HG03196 (cell line): ENCODE results near the gene BABAM1.

ENCODE experiments used
- ATAC-seq: cut with Tn5 transposase; IDR thresholded peaks from one replicate; pipeline ENCODE4 v1.9.1; 2021; ENCODE audit not compliant: unreplicated experiment

BABAM1 gene

DNA sequence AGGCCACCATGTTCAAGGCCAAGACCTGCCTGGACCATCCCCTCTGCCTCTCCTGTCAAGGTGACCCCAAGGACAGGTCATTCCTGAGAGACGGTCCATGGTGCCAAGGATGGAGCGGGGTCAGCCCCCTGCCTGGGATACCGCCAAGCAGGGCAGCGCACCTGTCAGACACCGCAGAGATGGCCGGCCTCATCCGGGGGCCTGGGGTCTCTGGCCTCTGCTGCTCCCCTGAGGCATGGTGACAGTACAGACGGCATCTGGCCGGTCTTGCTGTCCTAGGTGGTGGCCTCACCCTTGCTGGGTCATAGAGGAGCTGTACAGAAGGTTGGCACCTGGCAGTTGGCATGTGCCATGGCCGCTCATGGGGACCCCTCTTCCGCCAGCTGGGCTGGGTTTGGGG lies 53.2 kb downstream of the BABAM1 start:
- ATAC-seq: no peak

DNA sequence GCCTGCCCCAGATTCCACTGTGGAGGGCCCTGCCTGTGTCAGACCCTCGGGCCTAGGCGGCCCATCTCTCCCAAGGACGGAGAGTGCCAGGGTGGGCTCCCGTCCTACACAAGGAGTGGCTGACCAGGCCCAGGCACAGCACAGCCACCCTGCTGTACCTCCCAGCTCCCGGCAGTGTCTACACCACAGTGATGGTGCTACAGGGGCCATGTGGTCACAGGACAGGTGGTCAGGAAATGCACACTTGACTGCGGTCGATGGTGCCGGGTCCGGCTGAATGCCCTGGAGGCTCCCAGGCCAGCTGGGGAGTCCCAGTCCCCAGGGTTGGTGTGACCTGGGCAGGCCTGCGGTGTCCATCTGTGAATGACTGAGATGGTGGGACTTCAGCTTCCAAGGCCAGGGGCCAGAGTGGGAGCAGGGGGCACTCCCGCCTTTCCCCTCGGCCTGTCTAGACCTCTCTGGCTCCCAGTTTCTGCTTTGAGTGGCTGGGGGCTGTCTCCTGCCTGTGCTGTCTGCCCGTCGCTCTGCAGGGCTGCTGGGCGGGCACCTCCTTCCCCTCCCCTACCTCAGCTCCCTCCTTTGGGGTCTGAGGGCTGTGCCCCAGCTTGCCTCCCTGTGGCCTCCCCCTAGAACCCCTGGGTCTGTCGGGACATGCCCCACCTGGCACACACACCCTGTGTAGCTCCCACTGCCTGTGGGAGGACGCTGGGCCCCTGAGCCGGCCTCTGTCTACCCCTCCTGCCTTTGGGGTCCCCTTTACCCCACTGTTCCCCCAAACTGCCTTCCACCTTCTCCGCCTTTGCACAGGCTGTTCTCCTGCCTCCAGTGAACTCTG lies 54.6 kb downstream of the BABAM1 start:
- ATAC-seq: no peak

DNA sequence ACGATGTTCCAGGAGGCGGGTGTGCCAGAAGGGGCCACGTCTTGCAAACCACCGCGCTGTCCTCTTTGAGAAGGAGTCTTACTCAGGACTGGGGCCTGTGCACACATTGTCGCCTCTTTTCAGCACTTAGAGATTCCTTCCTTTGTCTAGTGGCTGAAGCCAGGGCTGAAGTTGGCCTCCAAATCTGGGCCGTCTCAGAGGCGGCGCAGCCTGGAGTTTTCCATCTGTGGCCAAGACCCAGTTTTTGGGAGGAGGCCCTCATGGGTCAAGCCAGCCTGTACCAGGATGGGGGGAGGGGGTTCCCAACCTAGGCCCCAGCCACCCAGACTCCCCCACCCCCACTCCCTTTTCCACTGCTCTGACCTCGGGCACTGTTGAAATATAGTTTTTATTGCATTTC lies 55.6 kb downstream of the BABAM1 start:
- ATAC-seq: no peak

DNA sequence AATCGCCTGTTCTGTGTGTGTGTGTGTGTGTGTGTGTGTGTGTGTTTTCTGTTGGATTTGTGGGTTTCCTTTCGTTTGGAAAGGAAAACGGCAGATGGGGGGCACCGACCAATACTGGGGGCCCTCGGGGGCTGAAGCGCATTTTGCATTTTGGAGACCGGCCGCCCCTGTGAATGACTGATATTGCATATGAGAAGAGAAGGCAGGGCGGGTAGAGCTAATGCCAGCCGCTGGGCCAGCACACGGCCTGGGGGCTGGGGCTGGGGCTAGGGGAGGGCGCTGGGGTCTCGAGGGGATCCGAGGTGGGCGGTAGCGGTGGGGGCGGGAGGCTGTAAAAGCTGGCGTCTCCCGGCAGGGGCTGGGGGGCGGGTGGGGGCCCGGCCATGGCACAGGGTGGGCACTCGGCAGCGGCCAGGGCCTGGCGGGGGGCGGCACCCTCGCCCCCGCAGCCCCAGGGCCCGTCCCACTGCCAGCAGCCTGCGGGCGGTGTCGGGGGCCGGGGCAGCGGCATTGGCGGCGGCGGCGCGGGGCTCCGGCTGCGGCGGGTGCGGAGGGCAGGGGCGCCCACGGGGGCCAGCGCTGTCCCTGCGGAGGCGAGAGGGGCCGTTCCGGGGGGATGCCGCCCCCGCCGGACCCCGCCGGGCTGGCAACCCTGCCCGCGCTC lies 56.2 kb downstream of the BABAM1 start:
- no peak for ATAC-seq

GRCh38 chr19:17323964-17324332 lies 56.7 kb downstream of the BABAM1 start:
- ATAC-seq: no peak

GRCh38 chr19:17324357-17325114 lies 57.3 kb downstream of the BABAM1 start:
- no peak for ATAC-seq

GRCh38 chr19:17325133-17325532 lies 57.9 kb downstream of the BABAM1 start:
- ATAC-seq: no peak

DNA sequence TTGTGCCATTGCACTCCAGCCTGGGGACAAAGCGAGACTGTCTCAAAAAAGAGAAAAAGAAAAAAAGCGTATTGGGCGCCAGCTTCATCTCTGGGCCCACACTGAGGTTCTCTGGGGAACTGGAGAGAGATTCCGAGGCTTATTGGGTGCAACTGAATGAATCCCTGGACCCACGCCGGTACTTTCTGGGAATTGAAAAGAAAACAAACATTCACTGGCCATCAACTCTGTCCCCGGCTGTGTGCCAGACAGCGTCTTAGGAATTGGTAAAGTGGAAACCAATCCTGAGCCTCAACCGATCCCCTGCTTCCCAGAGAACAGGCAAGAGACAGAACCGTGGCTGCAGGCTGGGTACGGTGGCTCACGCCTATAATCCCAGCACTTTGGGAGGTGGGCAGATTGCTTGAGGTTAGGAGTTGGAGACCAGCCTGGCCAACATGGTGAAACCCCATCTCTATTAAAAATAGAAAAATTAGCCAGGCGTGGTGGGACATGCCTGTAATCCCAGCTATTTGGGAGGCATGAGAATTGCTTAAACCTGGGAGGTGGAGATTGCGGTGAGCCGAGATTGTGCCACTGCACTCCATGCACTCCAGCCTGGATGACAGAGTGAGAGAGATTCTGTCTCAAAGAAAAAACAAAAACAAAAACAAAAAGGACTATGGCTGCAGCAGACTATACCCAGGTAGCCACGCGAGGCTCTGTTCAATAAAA lies 58.8 kb downstream of the BABAM1 start:
- no peak for ATAC-seq

GRCh38 chr19:17326595-17326966 lies 59.3 kb downstream of the BABAM1 start:
- no peak for ATAC-seq

DNA sequence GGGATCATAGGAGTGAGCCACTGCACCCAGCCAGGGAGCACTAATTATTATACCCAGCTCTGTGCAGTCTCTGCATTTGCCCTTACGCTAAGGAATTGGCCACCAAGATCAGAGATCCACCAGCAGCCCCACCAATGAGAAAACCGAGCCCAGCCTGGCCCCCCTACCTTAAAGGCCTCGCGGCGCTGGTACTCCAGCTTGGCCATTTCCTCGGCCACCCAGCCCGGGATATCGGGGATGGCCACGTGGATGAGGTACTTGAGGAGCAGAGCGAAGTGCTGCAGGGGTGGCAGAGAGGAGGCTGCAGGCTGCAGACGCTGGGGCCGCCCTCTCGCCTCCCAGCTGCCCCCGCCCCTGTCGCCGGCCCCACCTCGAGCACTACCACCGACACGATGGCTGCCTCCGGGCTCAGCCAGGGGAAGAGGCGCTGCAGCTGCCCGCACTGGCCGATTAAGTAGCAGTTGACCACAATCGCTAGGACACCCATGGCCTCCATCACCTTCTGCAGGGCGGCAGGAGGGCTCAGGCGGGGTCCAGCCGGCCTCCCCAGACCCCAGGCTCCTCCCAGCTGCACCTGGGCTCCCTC lies 59.9 kb downstream of the BABAM1 start:
- ATAC-seq: no peak

- ATAC-seq: no peak
Observed at GRCh38 chr19:17327654-17328516, 60.6 kb downstream of the BABAM1 start.
